ENCODE results near the gene PRSS53. TPM values are rescaled to one million over a fixed set of nuclear protein-coding genes. Genes with fewer than 3 reads are reported as not detected.

PRSS53 gene
- total and polyA plus RNA-seq, 2 experiments from 2014 or later: 0.36 to 2.7 TPM

- Mint-ChIP-seq H3K4me1 (peaks cover 5% of the 10 kb centered on the region; the same call in 1 of the 3 replicates), H3K36me3 (ENCODE audit: low read depth) (peaks cover 42% of the 10 kb centered on the region), H3K4me3 (no peak overlapping the region), H3K27ac (no peak overlapping the region), H3K27me3 (ENCODE audit: insufficient read depth, low read depth, poor library complexity) (peaks cover 9% of the 10 kb centered on the region), H3K9me3 (no peaks in the 10 kb centered on the region)
- Histone ChIP-seq H3F3A (replicated peaks; ENCODE audit: low read depth) (no peaks in the 10 kb centered on the region), H2AFZ (no peak overlapping the region), H3K4me2 (no peak overlapping the region), H3K4me1 (ENCODE audit: insufficient read depth) (no peaks in the 10 kb centered on the region), H3K36me3 (ENCODE audit: insufficient read depth) (peaks cover 4% of the 10 kb centered on the region; the same call in 1 of the 2 replicates), H3K27me3 (ENCODE audit: insufficient read depth) (no peaks in the 10 kb centered on the region), H4K20me1 (replicated peaks; ENCODE audit: insufficient read depth) (no peaks in the 10 kb centered on the region; the same call in 1 of the 2 replicates), H3K9me2 (ENCODE audit: insufficient read depth) (no peaks in the 10 kb centered on the region), H3K79me2 (replicated peaks; ENCODE audit: insufficient read depth) (no peaks in the 10 kb centered on the region), H3K27ac (ENCODE audit: low read depth) (no peak overlapping the region), H3K4me3 (no peak overlapping the region)
- ATAC-seq: no peak
- TF ChIP-seq EZH2 (IDR thresholded peaks at IDR 0.05; ENCODE audit: low read depth, unreplicated experiment) (no peak), NANOG (IDR thresholded peaks at IDR 0.05; ENCODE audit: borderline replicate concordance) (no peak), CREB1 (CRISPR knock-in tag; IDR thresholded peaks at IDR 0.05; ENCODE audit: low read depth) (no peak), ZNF462 (CRISPR knock-in tag; IDR thresholded peaks at IDR 0.05) (no peak), EZH2phosphoT487 (IDR thresholded peaks at IDR 0.05; ENCODE audit: unreplicated experiment) (no peak), ETS1 (IDR thresholded peaks at IDR 0.05) (no peak), JUNB (IDR thresholded peaks at IDR 0.05; ENCODE audit: unreplicated experiment) (no peak), CTCF (conservative IDR thresholded peaks at IDR 0.05; ENCODE audit: low read depth in 2 of 2) (no peak), STAT1 (IDR thresholded peaks at IDR 0.05; ENCODE audit: unreplicated experiment) (no peak)
- no peak for DNase-seq (ENCODE audit: low spot score)
Observed at GRCh38 chr16:31082368-31083045, 6.2 kb downstream of the PRSS53 start.
